GM12878 (cell line): ENCODE measurements around the gene SPDYE4. TPM values are rescaled to one million over a fixed set of nuclear protein-coding genes. Genes with fewer than 3 reads are reported as not detected.

ENCODE experiments used
- ATAC-seq: fragments of 200-7000 bp; cut with Tn5 transposase; 3 replicates; pipeline ENCODE4 v1.9.1; 2020; ENCODE audit warnings: mild to moderate bottlenecking, moderate library complexity
- BruUV-seq: library from RNA; stranded (reverse); fragments of 400-500 nt; replicated peaks from 2 replicates; lab custom pipeline; 2021; lab: Mats Ljungman, UMichigan
- CTCF ChIA-PET: fragments of 300-600 bp; sonication (Branson Sonifier 250); formaldehyde crosslinking; extraction: SDS; loops from one replicate; lab custom pipeline; 2021; ENCODE audit warnings: inconsistent platforms; lab: Yijun Ruan, JAX
- POLR2A ChIA-PET: fragments of 350-600 bp; formaldehyde crosslinking; extraction: SDS; loops from one replicate; lab custom pipeline; 2021; ENCODE audit warnings: inconsistent platforms; lab: Charles Lee
- RAD21 ChIA-PET: fragments of 300-600 bp; sonication (Branson Sonifier 250); formaldehyde crosslinking; loops from one replicate; lab custom pipeline; 2023; ENCODE audit warnings: antibody characterized with exemption; ENCODE audit not compliant: unreplicated experiment; lab: Charles Lee
- SMC1A ChIA-PET: fragments of 300-600 bp; sonication (Branson Sonifier 250); formaldehyde crosslinking; loops from one replicate; lab custom pipeline; 2023; ENCODE audit not compliant: unreplicated experiment, uncharacterized antibody; lab: Charles Lee
- DNase-seq: peaks from one replicate; pipeline ENCODE4 v3.0.0-alpha.2; 2011; ENCODE audit warnings: low read depth, low spot score
- FAIRE-seq: peaks from 3 replicates; lab custom pipeline; 2011; peaks lifted over from hg19 to GRCh38; lab: Jason Lieb, UNC
- H2AFZ ChIP-seq: 2 replicates; pipeline ENCODE4 v1.6.0; 2011; ENCODE audit warnings: low read depth, low read length, control low read depth; ENCODE audit not compliant: control insufficient read depth
- H3K27ac ChIP-seq: 2 replicates; pipeline ENCODE4 v1.5.1; 2011; ENCODE audit warnings: control low read depth; ENCODE audit not compliant: control insufficient read depth, insufficient read depth
- H3K27me3 ChIP-seq, 2 experiments: replicated peaks in 1 of 2; 2 replicates each; pipeline versions ENCODE4 v1.6.0 to v1.6.1; 2011; ENCODE audit warnings: low read length in 1 of 2; ENCODE audit not compliant: control insufficient read depth in 2 of 2, insufficient read depth in 2 of 2
- H3K36me3 ChIP-seq, 2 experiments: 2 replicates each; pipeline ENCODE4 v1.5.1; 2011; ENCODE audit warnings: low read length in 1 of 2; ENCODE audit not compliant: control insufficient read depth in 2 of 2, insufficient read depth in 2 of 2
- H3K4me1 ChIP-seq: 2 replicates; pipeline ENCODE4 v1.6.1; 2011; ENCODE audit warnings: mild to moderate bottlenecking, low read length, moderate library complexity, mixed read lengths; ENCODE audit not compliant: control insufficient read depth, insufficient read depth
- H3K4me2 ChIP-seq: 2 replicates; pipeline ENCODE4 v1.6.0; 2011; ENCODE audit warnings: control low read depth; ENCODE audit not compliant: control insufficient read depth, insufficient read depth
- H3K4me3 ChIP-seq: fragments of 200-600 bp; sonication (generic); 2 replicates; pipeline ENCODE4 v1.5.1; 2016
- H3K79me2 ChIP-seq: 2 replicates; pipeline ENCODE4 v1.6.0; 2011; ENCODE audit warnings: low read length; ENCODE audit not compliant: control insufficient read depth, insufficient read depth
- H3K9ac ChIP-seq: 2 replicates; pipeline ENCODE4 v1.8.0; 2011; ENCODE audit warnings: low read length, control low read depth, mixed read lengths; ENCODE audit not compliant: control insufficient read depth, insufficient read depth
- H3K9me3 ChIP-seq: replicated peaks from 3 replicates; pipeline ENCODE4 v1.5.1; 2011; ENCODE audit warnings: mild to moderate bottlenecking, low read length; ENCODE audit not compliant: control insufficient read depth, insufficient read depth
- H4K20me1 ChIP-seq: 2 replicates; pipeline ENCODE4 v1.6.0; 2011; ENCODE audit not compliant: control insufficient read depth, insufficient read depth
- CEBPB ChIP-seq, 2 experiments: fragments of 150-350 bp in 1 of 2; IDR thresholded peaks; 2 replicates each; pipeline ENCODE4 v1.6.1; 2012 to 2014; ENCODE audit warnings: low read depth in 2 of 2, low read length in 2 of 2, borderline replicate concordance in 1 of 2, inconsistent platforms in 1 of 2
- EED ChIP-seq: sonication (generic); IDR thresholded peaks from 2 replicates; pipeline ENCODE4 v1.6.1; 2016; ENCODE audit warnings: antibody characterized with exemption, low read depth
- ETV6 ChIP-seq, 2 experiments: fragments of 450-650 bp in 1 of 2; IDR thresholded peaks in 1 of 2; conservative IDR thresholded peaks in 1 of 2; 2 replicates each; pipeline ENCODE4 v1.6.1; 2014; ENCODE audit warnings: antibody characterized with exemption in 1 of 2, borderline replicate concordance in 1 of 2, low read depth in 1 of 2, mild to moderate bottlenecking in 1 of 2, moderate library complexity in 1 of 2
- FOS ChIP-seq: IDR thresholded peaks from 3 replicates; pipeline ENCODE4 v1.6.1; 2011; ENCODE audit warnings: borderline replicate concordance; ENCODE audit not compliant: insufficient read length; ENCODE audit errors: extremely low read depth
- HDAC2 ChIP-seq: fragments of 200-600 bp; sonication (generic); IDR thresholded peaks from 2 replicates; pipeline ENCODE4 v1.6.1; 2017
- IKZF1 ChIP-seq: fragments of 450-650 bp; conservative IDR thresholded peaks from 2 replicates; pipeline ENCODE4 v1.6.1; 2017; ENCODE audit warnings: antibody characterized with exemption, mild to moderate bottlenecking
- NFYA ChIP-seq: IDR thresholded peaks from 2 replicates; pipeline ENCODE4 v1.6.1; 2011; ENCODE audit warnings: low read depth, mild to moderate bottlenecking, low read length, improper control_type of control experiment, borderline replicate concordance
- PAX5 ChIP-seq: IDR thresholded peaks from 2 replicates; pipeline ENCODE4 v1.6.1; 2011; ENCODE audit warnings: low read depth, low read length, borderline replicate concordance
- POLR2AphosphoS5 ChIP-seq: IDR thresholded peaks from 2 replicates; pipeline ENCODE4 v1.6.1; 2011; ENCODE audit warnings: mild to moderate bottlenecking, low read length, inconsistent platforms
- RUNX3 ChIP-seq: IDR thresholded peaks from 2 replicates; pipeline ENCODE4 v1.6.1; 2012; ENCODE audit warnings: low read length, inconsistent platforms
- SIN3A ChIP-seq: IDR thresholded peaks from 2 replicates; pipeline ENCODE4 v1.6.1; 2012; ENCODE audit warnings: low read depth, low read length, improper control_type of control experiment
- SMAD1 ChIP-seq: fragments of 450-650 bp; IDR thresholded peaks from 2 replicates; pipeline ENCODE4 v1.6.1; 2018; ENCODE audit warnings: mild to moderate bottlenecking, low read depth; ENCODE audit not compliant: partially characterized antibody
- TARDBP ChIP-seq: IDR thresholded peaks from 2 replicates; pipeline ENCODE4 v1.6.1; 2016; ENCODE audit warnings: borderline replicate concordance
- TBL1XR1 ChIP-seq: IDR thresholded peaks from 2 replicates; pipeline ENCODE4 v1.6.1; 2012; ENCODE audit warnings: low read depth, low read length, improper control_type of control experiment
- TCF12 ChIP-seq: IDR thresholded peaks from 2 replicates; pipeline ENCODE4 v1.6.1; 2011; ENCODE audit warnings: low read depth, mild to moderate bottlenecking, low read length
- ZNF384 ChIP-seq: IDR thresholded peaks from 2 replicates; pipeline ENCODE4 v1.6.1; 2012; ENCODE audit warnings: low read depth, mild to moderate bottlenecking, low read length, improper control_type of control experiment, borderline replicate concordance
- WGBS: methylation state at CpG from one replicate; pipeline ENCODE4 v1.1.6; 2016; ENCODE audit warnings: low lambda C conversion rate; ENCODE audit not compliant: insufficient replicate concordance, insufficient coverage; ENCODE audit errors: missing lambda C conversion rate; 5-methylcytosine and 5-hydroxymethylcytosine counted together
- in situ Hi-C: fragments of 300-500 bp; cut with MboI; formaldehyde crosslinking; loops from 9 replicates; pipeline ENCODE4 v1.14.3; 2018; ENCODE audit warnings: mixed read lengths
- intact Hi-C: fragments of 100-400 bp; cut with micrococcal nuclease; formaldehyde crosslinking; loops from one replicate; pipeline ENCODE4 v1.14.2; 2022; ENCODE audit not compliant: unreplicated experiment
- polyA plus RNA-seq, 11 experiments: library from polyadenylated mRNA; depleted of rRNA in 4 of 11; unstranded in 6 of 11; stranded (reverse) in 5 of 11; fragments of >200 nt; fragmentation: Nextera tagmentation in 4 of 11; fragmentation: Illumina TruSeq in 1 of 11; extraction: Ambion mirVana in 4 of 11; extraction: Trizol in 1 of 11; gene quantifications; 1 replicate in 1 of 11; 2 replicates in 10 of 11; pipeline versions ENCODE4 v1.2.1 to v1.2.3, GENCODE V29; 2011 to 2016; ENCODE audit warnings: inconsistent platforms in 2 of 11, missing spikeins in 2 of 11, low read depth in 1 of 11
- total RNA-seq, 4 experiments: library from RNA; depleted of rRNA in 3 of 4; stranded (reverse); fragments of >200 nt in 3 of 4; fragmentation: Illumina TruSeq in 1 of 4; extraction: Trizol in 1 of 4; gene quantifications; 2 replicates each; pipeline versions ENCODE4 v1.2.1 to v1.2.3, GENCODE V29; 2013 to 2021
- TF ChIP-seq, protein P1 (sequence below): IDR thresholded peaks from 2 replicates; pipeline ENCODE4 v1.6.1; 2011; ENCODE audit warnings: borderline replicate concordance, low read depth, mild to moderate bottlenecking, moderate library complexity, low read length; ENCODE audit not compliant: insufficient read depth, poor library complexity, severe bottlenecking
- TF ChIP-seq, protein P2 (sequence below): IDR thresholded peaks from 2 replicates; pipeline ENCODE4 v1.6.1; 2012; ENCODE audit warnings: improper control_type of control experiment, low read depth, low read length; ENCODE audit not compliant: insufficient replicate concordance
- TF ChIP-seq, protein P3 (sequence below): fragments of 450-650 bp; IDR thresholded peaks from 2 replicates; pipeline ENCODE4 v1.6.1; 2016; ENCODE audit warnings: mild to moderate bottlenecking

SPDYE4 gene
- total and polyA plus RNA-seq, 10 of the 15 experiments (the other 5 are each of a cell fraction or from before 2014, with no cell fraction given) = 0.07 to 0.18 TPM; not detected in 8

DNA sequence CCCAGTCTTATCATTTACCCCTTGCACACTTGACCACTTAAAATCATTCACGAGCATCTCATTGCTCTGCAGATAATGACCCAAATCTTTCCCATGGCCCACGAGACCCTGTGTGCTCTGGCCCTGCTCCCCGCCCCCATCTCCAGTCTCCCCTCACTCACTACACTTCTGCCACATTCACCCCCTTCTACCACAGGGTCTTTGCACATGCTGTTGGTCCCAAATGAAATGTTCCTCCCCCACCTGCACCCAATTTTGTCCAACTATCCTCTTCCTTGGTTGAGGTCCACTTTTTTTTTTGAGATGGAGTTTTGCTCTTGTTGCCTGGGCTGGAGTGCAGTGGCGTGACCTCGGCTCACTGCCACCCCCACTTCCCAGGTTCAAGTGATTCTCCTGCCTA, 52.9 kb downstream of the SPDYE4 start:
- DNase-seq = no peak
- intact Hi-C loops (no loop called here), in situ Hi-C loops (no loop called here)
- no peaks in the 10 kb centered on the region for H3K36me3 ChIP-seq
- H4K20me1 ChIP-seq = no peaks in the 10 kb centered on the region
- BruUV-seq = no TSS peak
- no peak overlapping the region for H2AFZ ChIP-seq
- H3K27ac ChIP-seq = no peak overlapping the region
- H3K4me2 ChIP-seq = no peak overlapping the region
- ChIA-PET RAD21 (no interaction called here), SMC1A (no interaction called here), POLR2A (no interaction called here), CTCF (interaction anchor here (0.9 kb wide), 1 partner anchor 198 kb away, joined by 3 read pairs; no protein-coding TSS in a partner anchor)
- no peak for ATAC-seq
- TF ChIP-seq PAX5 = no peak
- no peak for TF ChIP-seq TBL1XR1
- TF ChIP-seq ETV6 (conservative IDR thresholded peaks at IDR 0.05 in 1 of 2, IDR thresholded peaks at IDR 0.05 in 1 of 2; ENCODE audit: borderline replicate concordance in 1 of 2, low read depth in 1 of 2) = no peak
- TF ChIP-seq SIN3A = no peak
- TF ChIP-seq, protein P1, sequence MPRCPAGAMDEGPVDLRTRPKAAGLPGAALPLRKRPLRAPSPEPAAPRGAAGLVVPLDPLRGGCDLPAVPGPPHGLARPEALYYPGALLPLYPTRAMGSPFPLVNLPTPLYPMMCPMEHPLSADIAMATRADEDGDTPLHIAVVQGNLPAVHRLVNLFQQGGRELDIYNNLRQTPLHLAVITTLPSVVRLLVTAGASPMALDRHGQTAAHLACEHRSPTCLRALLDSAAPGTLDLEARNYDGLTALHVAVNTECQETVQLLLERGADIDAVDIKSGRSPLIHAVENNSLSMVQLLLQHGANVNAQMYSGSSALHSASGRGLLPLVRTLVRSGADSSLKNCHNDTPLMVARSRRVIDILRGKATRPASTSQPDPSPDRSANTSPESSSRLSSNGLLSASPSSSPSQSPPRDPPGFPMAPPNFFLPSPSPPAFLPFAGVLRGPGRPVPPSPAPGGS = no peak
- TF ChIP-seq, protein P2, sequence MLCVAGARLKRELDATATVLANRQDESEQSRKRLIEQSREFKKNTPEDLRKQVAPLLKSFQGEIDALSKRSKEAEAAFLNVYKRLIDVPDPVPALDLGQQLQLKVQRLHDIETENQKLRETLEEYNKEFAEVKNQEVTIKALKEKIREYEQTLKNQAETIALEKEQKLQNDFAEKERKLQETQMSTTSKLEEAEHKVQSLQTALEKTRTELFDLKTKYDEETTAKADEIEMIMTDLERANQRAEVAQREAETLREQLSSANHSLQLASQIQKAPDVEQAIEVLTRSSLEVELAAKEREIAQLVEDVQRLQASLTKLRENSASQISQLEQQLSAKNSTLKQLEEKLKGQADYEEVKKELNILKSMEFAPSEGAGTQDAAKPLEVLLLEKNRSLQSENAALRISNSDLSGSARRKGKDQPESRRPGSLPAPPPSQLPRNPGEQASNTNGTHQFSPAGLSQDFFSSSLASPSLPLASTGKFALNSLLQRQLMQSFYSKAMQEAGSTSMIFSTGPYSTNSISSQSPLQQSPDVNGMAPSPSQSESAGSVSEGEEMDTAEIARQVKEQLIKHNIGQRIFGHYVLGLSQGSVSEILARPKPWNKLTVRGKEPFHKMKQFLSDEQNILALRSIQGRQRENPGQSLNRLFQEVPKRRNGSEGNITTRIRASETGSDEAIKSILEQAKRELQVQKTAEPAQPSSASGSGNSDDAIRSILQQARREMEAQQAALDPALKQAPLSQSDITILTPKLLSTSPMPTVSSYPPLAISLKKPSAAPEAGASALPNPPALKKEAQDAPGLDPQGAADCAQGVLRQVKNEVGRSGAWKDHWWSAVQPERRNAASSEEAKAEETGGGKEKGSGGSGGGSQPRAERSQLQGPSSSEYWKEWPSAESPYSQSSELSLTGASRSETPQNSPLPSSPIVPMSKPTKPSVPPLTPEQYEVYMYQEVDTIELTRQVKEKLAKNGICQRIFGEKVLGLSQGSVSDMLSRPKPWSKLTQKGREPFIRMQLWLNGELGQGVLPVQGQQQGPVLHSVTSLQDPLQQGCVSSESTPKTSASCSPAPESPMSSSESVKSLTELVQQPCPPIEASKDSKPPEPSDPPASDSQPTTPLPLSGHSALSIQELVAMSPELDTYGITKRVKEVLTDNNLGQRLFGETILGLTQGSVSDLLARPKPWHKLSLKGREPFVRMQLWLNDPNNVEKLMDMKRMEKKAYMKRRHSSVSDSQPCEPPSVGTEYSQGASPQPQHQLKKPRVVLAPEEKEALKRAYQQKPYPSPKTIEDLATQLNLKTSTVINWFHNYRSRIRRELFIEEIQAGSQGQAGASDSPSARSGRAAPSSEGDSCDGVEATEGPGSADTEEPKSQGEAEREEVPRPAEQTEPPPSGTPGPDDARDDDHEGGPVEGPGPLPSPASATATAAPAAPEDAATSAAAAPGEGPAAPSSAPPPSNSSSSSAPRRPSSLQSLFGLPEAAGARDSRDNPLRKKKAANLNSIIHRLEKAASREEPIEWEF = no peak
- no peak for TF ChIP-seq POLR2AphosphoS5
- TF ChIP-seq RUNX3 = no peak
- TF ChIP-seq SMAD1 = no peak
- TF ChIP-seq, protein P3, sequence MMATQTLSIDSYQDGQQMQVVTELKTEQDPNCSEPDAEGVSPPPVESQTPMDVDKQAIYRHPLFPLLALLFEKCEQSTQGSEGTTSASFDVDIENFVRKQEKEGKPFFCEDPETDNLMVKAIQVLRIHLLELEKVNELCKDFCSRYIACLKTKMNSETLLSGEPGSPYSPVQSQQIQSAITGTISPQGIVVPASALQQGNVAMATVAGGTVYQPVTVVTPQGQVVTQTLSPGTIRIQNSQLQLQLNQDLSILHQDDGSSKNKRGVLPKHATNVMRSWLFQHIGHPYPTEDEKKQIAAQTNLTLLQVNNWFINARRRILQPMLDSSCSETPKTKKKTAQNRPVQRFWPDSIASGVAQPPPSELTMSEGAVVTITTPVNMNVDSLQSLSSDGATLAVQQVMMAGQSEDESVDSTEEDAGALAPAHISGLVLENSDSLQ = no peak
- TF ChIP-seq HDAC2 = no peak
- no peak for TF ChIP-seq IKZF1
- no peak for TF ChIP-seq FOS
- no peak for TF ChIP-seq NFYA
- no peak for TF ChIP-seq TCF12
- TF ChIP-seq ZNF384 = no peak
- TF ChIP-seq EED = no peak
- TF ChIP-seq CEBPB (IDR thresholded peaks at IDR 0.05; ENCODE audit: borderline replicate concordance in 1 of 2, low read depth in 2 of 2, low read length in 2 of 2) = no peak
- no peak for TF ChIP-seq TARDBP
- 17% methylated on average over 5 of the region's 5 CpGs for WGBS
- no peaks in the 10 kb centered on the region for H3K9me3 ChIP-seq
- FAIRE-seq = no peak
- H3K27me3 ChIP-seq = peaks cover 0 to 2% of the 10 kb centered on the region in 2 experiments; a peak in 2 of 4 replicates
- H3K79me2 ChIP-seq = no peaks in the 10 kb centered on the region
- no peaks in the 10 kb centered on the region for H3K4me1 ChIP-seq
- H3K4me3 ChIP-seq = no peak overlapping the region
- H3K9ac ChIP-seq = no peak overlapping the region
